ENCODE results near the gene RNF40. TPM values are rescaled to one million over a fixed set of nuclear protein-coding genes. Genes with fewer than 3 reads are reported as not detected.

The RNF40 gene
- total RNA-seq, 2 experiments from 2014 or later: 94.7 to 105 TPM

DNA sequence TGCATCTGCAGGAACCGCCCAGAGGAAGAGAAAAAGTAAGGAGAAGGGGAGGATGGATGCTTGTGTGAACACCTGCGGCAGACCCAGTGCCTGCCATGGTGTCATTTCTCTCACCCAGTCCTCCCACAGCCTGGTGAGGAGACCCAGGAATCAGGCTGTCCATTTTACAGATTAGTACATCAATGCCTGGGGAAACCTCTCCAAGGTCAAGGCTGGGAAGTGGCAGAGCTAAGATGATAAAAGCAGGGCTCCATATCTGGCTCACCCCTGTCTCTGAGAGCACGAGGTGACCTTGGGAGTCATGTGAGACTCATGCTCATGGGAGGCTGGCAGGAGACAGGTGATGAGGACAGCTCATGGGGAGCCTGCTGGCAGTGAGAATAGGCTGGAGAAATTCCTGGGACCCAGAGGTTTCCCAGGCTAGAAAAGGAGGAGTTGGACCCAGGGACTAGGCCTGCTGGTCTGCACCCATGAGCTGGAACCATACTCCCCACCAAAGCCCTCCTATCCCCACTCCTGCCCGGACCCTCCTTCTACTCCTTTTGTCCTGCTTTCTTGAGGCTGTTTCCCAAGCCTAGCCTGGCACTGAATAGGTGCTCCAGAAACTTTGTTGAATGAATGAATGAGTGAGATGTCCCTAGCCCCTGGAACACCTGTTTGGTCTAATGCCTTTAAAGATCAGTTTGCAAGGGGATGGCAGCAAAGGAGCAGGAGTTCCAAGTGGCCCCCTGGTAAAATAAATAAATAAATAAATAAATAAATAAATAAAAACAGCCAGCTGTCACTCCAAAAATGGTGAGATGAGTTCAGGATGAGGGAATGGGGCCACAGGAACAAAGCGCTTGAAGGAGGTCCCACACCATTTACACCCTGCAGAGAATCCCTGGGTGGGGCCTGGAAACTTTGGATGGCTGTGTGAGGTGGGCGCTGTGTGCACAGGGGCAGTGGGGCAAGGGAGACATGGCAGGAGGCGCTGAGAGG, 23.3 kb downstream of the RNF40 start:
- ATAC-seq (ENCODE audit: low read depth) (no peak), DNase-seq (no peak)
- H3K9me3 Mint-ChIP-seq: no peaks in the 10 kb centered on the region
- H3K27me3 Mint-ChIP-seq: peaks cover 17% of the 10 kb centered on the region
- H3K4me3 Mint-ChIP-seq: peak overlapping the region; percentile 66
- POLR2A ChIA-PET: interaction anchor here (0.5 kb wide), 1 partner anchor 102 kb away, joined by 3 read pairs; no protein-coding TSS in a partner anchor
- H3K4me1 Mint-ChIP-seq: peaks cover 8% of the 10 kb centered on the region
- H3K27ac Mint-ChIP-seq: no peak overlapping the region
- no peaks in the 10 kb centered on the region for H3K36me3 Mint-ChIP-seq

DNA sequence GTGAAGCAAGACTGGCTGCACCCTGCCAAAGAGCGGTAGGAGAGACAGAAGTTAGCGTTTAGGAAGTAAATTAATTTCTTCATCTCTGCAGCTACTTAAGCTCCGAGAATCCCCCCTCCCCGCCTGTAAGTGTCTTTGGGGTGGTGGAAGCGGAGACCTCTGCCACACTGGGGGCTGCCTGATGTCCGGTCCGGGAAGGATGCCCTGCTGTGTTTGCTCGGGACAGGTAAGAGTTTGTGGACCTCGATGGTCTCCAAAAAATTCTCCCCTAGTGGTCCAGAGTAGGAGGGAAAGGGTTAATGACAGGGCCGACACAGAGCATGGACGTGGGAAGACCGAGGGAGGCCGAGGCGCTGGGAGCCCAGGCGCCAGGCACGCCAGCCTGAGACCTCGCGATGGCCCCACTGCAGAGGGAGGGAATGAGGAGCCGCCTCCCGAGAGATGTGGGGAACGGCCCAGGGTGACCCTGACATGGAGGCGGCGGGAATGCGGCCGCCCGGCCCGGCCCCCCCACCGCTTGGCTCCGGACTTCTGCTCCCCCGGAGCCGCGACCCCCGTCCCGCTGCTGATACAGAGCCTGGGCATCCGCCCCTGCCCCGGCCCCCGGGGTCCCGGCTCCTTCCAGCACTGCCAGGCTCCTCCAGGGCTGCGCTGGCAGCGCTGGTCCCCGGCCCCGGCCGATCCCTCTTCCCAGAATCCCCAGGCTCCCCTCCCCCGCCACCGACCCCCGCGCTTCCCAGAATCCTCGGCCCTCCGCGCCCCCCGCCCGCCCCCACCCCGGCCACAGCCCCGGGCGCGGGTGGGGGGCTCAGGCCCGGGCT, 24.2 kb downstream of the RNF40 start:
- peaks cover 17% of the 10 kb centered on the region for H3K27me3 Mint-ChIP-seq
- no peaks in the 10 kb centered on the region for H3K9me3 Mint-ChIP-seq
- H3K4me1 Mint-ChIP-seq: peaks cover 8% of the 10 kb centered on the region
- H3K27ac Mint-ChIP-seq: no peak overlapping the region
- POLR2A ChIA-PET: no interaction called here
- ATAC-seq (ENCODE audit: low read depth): peak; percentile 62
- no peaks in the 10 kb centered on the region for H3K36me3 Mint-ChIP-seq
- H3K4me3 Mint-ChIP-seq: peak overlapping the region; percentile 66
- DNase-seq: no peak

DNA sequence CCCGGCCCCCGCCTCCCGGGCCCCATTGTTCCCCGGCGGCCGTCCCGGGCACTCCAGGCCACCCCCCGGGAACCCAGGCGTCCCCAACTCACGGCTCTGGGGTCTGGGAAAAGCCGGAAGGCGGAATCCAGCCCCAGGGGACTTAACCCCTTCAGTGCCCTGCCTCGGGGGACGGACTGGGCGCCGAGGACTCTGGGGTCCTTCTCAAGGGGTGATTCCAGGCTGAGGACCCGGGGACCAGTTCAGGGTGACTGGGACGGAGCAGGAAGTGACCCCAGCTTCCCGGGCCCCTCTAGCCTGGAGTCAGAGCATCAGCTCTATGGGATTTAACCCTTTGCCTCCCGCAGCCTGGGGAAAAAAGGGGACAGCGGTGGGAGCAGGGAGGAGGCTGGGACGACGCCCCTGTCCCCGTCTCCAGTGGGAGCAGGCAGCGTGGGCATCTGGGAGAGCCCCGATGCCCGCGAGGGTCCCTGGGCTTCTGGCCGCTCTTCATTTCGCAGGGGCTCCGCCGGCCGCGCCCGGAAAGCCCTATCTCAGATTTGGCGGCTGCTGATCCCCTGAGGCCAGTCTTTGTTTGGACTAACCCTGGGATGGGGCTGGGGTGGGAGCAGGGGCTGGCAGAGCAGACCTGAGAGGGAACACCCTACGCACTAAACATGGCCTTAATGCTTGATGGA, 25.0 kb downstream of the RNF40 start, which contains the start of gene ZNF629:
Gene ZNF629 (minus strand): TSS at position 270 of the 677 bp plus-strand sequence. CDS start 2,723 bp downstream, outside the sequence.
- Mint-ChIP-seq H3K27ac (peak within 1 kb of the TSS; percentile 20), H3K9me3 (no peaks in the 10 kb centered on the region), H3K4me3 (peak within 1 kb of the TSS; percentile 84), H3K27me3 (peaks cover 17% of the 10 kb centered on the region), H3K4me1 (peaks cover 8% of the 10 kb centered on the region), H3K36me3 (no peaks in the 10 kb centered on the region)
- DNase-seq (no peak), ATAC-seq (ENCODE audit: low read depth) (peak; percentile 40)
- POLR2A ChIA-PET: interaction anchor here (1.2 kb wide), 1 partner anchor 18 kb away, joined by 5 read pairs; no protein-coding TSS in a partner anchor

DNA sequence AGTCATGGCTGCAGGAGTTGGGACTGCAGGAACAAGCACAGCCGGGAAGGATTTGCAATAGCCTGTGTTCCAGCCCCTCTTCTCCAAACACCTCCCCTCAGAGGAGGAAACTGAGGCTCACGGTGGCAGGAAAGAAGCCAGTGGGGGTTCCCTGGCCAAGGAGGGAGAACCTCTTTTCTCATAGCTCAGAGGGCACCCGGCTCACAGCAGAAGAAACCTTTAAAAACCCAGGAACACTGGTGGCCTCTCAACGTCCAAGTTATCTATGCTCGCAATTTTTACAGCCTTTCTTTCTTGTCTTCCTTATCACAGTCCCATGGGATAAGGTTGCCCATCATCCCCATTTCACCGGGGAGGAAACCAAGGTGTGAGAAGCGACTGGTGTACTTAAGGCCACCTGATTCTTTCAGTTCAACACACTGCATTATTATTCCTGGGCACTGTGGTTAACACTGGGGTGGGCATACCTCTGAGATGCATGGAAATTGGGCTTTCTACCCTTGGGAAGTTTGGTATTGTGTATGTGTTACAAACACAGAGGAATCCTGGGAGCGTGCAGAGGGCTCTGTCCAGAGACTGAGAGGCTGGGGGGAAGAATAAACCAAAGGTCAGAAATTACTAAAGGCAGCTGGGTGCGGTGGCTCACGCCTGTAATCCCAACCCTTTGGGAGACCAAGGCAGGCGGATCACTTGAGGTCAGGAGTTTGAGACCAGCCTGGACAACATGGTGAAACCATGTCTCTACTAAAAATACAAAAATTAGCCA, 25.7 kb downstream of the RNF40 start:
- H3K9me3 Mint-ChIP-seq: no peaks in the 10 kb centered on the region
- no peaks in the 10 kb centered on the region for H3K36me3 Mint-ChIP-seq
- H3K27ac Mint-ChIP-seq: no peak overlapping the region
- POLR2A ChIA-PET: interaction anchor here (1.2 kb wide), 1 partner anchor 18 kb away, joined by 5 read pairs; no protein-coding TSS in a partner anchor
- ATAC-seq (ENCODE audit: low read depth) (no peak), DNase-seq (no peak)
- peaks cover 8% of the 10 kb centered on the region for H3K4me1 Mint-ChIP-seq
- peaks cover 17% of the 10 kb centered on the region for H3K27me3 Mint-ChIP-seq
- peak overlapping the region; percentile 84 for H3K4me3 Mint-ChIP-seq

DNA sequence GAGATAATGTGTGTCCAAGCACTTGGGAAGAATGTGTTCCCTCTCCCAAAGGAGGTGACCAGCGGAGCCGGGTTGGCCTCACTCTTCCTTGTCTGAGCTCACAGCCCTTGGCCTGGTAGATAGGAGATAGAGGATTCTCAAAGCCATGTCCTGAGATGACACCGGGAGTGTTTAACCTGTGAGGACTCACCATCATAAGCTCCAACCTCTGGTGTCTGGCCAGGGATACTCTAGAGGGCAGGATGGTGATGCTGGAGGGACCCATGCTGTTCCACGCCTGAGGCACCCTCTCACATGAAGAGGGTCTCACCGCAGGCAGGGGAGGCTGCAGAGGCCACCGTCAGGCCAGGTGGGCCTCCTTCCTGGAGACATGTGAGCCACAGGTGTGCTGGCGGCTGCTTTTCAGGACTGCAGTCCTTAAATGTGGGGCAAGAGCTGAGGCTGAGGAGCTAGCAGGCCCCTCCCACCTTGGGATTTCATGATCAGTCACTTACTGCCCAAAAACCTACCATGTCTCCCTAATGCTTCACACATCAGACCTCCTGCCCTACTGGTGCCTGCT, 31.5 kb downstream of the RNF40 start:
- POLR2A ChIA-PET: interaction anchor here (1.1 kb wide), 1 partner anchor 135 kb away, joined by 3 read pairs; no protein-coding TSS in a partner anchor
- no peak overlapping the region for H3K27ac Mint-ChIP-seq
- H3K4me1 Mint-ChIP-seq: no peaks in the 10 kb centered on the region
- DNase-seq (no peak), ATAC-seq (ENCODE audit: low read depth) (no peak)
- H3K4me3 Mint-ChIP-seq: no peak overlapping the region
- peaks cover 4% of the 10 kb centered on the region for H3K27me3 Mint-ChIP-seq
- H3K9me3 Mint-ChIP-seq: no peaks in the 10 kb centered on the region
- no peaks in the 10 kb centered on the region for H3K36me3 Mint-ChIP-seq

DNA sequence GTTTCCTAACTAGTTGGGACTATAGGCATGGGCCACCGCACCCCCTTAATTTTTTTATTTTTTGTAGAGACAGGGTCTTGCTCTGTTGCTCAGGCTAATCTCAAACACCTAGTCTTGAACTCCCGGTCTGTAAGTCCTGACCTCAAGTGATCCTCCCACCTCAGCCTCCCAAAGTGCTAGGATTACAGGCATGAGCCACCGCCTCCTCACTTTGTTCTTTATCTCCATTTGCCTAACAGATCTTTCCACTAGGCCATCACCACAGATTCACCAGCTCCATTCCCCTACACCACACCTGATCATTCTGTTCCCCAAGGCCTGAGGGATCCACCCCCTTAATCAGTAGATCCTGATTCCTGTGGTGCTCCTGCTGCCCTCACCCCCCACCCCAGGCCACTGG, 32.5 kb downstream of the RNF40 start:
- H3K4me3 Mint-ChIP-seq: no peak overlapping the region
- no peaks in the 10 kb centered on the region for H3K9me3 Mint-ChIP-seq
- DNase-seq (no peak), ATAC-seq (ENCODE audit: low read depth) (no peak)
- no peaks in the 10 kb centered on the region for H3K4me1 Mint-ChIP-seq
- H3K27ac Mint-ChIP-seq: no peak overlapping the region
- no peaks in the 10 kb centered on the region for H3K27me3 Mint-ChIP-seq
- POLR2A ChIA-PET: no interaction called here
- no peaks in the 10 kb centered on the region for H3K36me3 Mint-ChIP-seq

DNA sequence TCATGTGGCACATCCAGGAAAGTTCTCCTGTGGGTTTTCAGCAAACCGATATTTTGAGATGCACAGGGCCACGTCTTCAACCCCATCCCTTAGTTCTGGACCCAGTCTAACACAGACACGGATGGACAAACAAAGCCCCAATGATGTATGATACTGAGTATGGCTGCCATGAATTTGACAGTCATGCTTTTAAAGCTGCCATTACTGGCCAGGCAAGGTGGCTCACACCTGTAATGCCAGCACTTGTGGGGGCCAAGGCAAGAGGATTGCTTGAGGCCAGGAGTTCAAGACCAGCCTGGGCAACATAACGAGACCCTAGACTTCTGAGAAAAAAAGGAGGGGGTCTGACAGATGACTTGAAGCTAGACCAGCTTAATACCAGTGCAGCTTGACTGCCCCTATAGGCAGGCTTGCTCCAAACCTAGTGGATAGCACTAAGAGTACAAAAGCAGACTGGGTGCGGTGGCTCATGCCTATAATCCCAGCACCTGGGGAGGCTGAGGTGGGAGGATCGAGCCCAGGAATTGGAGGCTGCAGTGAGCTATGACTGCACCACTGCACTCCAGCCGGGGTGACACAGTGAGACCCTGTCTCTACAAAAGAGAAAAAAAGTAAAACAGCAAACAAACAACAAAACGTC, 35.7 kb downstream of the RNF40 start:
- no peaks in the 10 kb centered on the region for H3K9me3 Mint-ChIP-seq
- no peak for DNase-seq
- no peak overlapping the region for H3K4me3 Mint-ChIP-seq
- POLR2A ChIA-PET: no interaction called here
- no peaks in the 10 kb centered on the region for H3K27me3 Mint-ChIP-seq
- no peak overlapping the region for H3K27ac Mint-ChIP-seq
- no peak for ATAC-seq (ENCODE audit: low read depth)
- peaks cover 8% of the 10 kb centered on the region for H3K4me1 Mint-ChIP-seq
- no peaks in the 10 kb centered on the region for H3K36me3 Mint-ChIP-seq

DNA sequence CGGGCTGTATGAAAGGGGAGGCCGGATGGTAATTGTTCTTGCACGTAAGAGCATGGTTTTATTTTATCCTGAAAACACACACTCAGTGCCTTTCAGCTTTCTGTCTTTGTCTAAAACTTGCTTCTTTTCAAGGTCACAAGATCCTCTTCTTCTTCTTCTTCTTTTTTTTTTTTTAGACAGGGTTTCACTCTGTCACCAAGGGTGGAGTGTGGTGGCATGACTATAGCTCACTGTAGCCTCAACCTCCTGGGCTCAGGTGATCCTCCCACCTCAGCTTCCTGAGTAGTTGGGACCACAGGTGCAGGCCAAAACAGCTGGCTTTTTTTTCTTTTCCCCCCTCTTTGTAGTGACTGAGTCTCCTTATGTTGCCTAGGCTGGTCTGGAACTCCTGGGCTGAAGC, 40.8 kb downstream of the RNF40 start:
- ATAC-seq (ENCODE audit: low read depth) (peak; percentile 50), DNase-seq (no peak)
- Mint-ChIP-seq H3K27me3 (peaks cover 6% of the 10 kb centered on the region), H3K27ac (peak overlapping the region; percentile 40), H3K4me3 (peak overlapping the region; percentile 6), H3K36me3 (no peaks in the 10 kb centered on the region), H3K4me1 (peaks cover 29% of the 10 kb centered on the region), H3K9me3 (no peaks in the 10 kb centered on the region)
- POLR2A ChIA-PET: interaction anchor here (0.6 to 1.0 kb wide), 2 partner anchors 11 to 110 kb away, joined by 3 to 4 read pairs; no protein-coding TSS in a partner anchor

DNA sequence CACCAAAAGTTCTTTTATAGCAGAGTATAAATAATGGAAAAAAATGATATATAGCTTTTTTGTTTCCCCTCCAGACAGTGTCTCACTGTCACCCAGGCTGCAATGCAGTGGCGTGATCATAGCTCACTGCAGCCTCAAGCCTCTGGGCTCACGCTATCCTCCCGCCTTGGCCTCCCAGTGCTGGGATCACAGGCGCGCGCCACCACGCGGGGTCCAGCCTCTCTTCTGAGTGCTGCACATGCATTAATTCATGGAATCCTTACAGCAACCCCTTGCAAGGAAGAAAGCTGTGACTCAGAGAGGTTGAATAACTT, 42.9 kb downstream of the RNF40 start:
- Mint-ChIP-seq H3K4me1 (peaks cover 29% of the 10 kb centered on the region), H3K27me3 (peaks cover 10% of the 10 kb centered on the region), H3K9me3 (no peaks in the 10 kb centered on the region), H3K27ac (no peak overlapping the region), H3K36me3 (no peaks in the 10 kb centered on the region), H3K4me3 (peak overlapping the region; percentile 67)
- DNase-seq (peak; percentile 37), ATAC-seq (ENCODE audit: low read depth) (peak; percentile 30)
- POLR2A ChIA-PET: interaction anchor here (0.7 to 2.2 kb wide), 7 partner anchors 9 to 145 kb away, joined by 3 to 10 read pairs (median 5); partner anchors contain the start of genes PHKG2 and ZNF629

DNA sequence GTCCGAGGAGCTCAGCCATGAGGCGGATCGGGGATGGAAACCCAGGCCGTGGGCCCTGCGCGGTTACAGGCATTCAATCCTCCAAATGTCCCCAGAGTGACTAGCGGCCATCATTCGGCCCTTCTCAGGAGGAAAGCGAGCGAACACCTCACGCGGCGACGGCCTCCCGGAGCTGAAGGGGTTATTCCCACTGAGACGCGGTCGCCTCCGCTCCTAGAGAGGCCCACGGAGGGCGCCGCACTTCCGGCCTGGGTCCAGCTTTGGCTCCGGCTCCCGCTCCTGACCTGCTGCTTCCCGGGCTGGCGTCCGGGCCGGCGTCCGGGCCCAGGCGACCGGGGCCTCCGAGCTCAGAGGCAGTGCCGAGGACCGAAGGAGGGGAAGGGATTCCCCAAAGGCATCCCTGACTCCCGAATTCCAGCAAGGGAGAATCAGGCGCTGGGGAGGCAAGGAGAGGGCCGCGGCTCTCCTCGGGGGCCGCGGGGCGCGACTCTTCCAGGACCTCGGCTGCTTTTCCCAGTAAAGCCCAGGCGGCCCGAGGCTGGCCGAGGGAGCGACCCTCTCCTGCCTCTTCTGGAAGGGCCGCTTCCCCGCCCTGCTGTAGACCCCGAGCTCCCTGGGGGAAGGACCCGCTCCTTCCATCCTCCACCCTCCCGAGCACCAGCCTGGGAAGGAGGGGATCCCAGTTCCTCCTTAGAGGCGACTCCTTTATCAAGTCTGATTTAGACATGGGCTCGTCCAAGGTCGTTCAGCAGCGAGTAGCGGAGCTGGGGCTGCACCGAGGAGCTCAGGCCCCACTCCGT, 43.4 kb downstream of the RNF40 start:
- POLR2A ChIA-PET: interaction anchor here (0.7 to 2.2 kb wide), 7 partner anchors 8 to 144 kb away, joined by 3 to 10 read pairs (median 5); partner anchors contain the start of genes PHKG2 and ZNF629
- Mint-ChIP-seq H3K36me3 (no peaks in the 10 kb centered on the region), H3K4me1 (peaks cover 28% of the 10 kb centered on the region), H3K27me3 (peaks cover 10% of the 10 kb centered on the region), H3K27ac (no peak overlapping the region), H3K4me3 (peak overlapping the region; percentile 67), H3K9me3 (no peaks in the 10 kb centered on the region)
- ATAC-seq (ENCODE audit: low read depth) (peak; percentile 69), DNase-seq (peak; percentile 64)

DNA sequence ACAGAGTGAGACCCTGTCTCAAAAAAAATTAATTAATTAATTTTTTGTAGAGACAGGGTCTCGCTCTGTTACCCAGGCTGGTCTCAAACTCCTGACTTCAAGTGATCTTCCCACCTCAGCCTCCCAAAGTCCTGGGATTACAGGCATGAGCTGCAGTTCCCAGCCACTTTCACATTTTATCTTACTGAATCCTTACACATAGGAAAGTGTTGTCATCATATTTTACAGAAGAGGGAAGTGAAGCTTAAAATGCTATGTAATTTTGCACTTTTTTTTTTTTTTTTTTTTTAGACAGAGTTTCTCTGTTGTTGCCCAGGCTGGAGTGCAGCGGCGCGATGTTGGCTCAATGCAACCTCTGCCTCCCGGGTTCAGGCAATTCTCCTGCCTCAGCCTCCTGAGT, 46.0 kb downstream of the RNF40 start:
- ATAC-seq (ENCODE audit: low read depth) (no peak), DNase-seq (no peak)
- Mint-ChIP-seq H3K4me3 (no peak overlapping the region), H3K27me3 (peaks cover 10% of the 10 kb centered on the region), H3K9me3 (no peaks in the 10 kb centered on the region), H3K4me1 (peaks cover 18% of the 10 kb centered on the region), H3K27ac (no peak overlapping the region), H3K36me3 (no peaks in the 10 kb centered on the region)
- POLR2A ChIA-PET: no interaction called here

Data from activated naive CD8-positive, alpha-beta T cell treated with anti-CD3 and anti-CD28 coated beads, Interleukin-2, amount 10 ng/mL, durations not matched to agents 7 days and 5 days (primary cell).